IMR-90 (cell line): ENCODE measurements around the gene PLCL1. TPM values are rescaled to one million over a fixed set of nuclear protein-coding genes. Genes with fewer than 3 reads are reported as not detected.

Experiments used
- ATAC-seq: fragments of 200-7000 bp; cut with Tn5 transposase; 2 replicates; pipeline ENCODE4 v1.9.1; 2020; ENCODE audit warnings: low read depth, mild to moderate bottlenecking, moderate library complexity
- BruUV-seq: library from RNA; stranded (reverse); fragments of 400-500 nt; replicated peaks from 2 replicates; lab custom pipeline; 2021; lab: Mats Ljungman, UMichigan
- CTCF ChIA-PET: fragments of 300-600 bp; formaldehyde crosslinking; extraction: SDS; loops from one replicate; lab custom pipeline; 2021; ENCODE audit warnings: antibody characterized with exemption; lab: Yijun Ruan, JAX
- POLR2A ChIA-PET: fragments of 300-600 bp; sonication (Branson Sonifier 250); formaldehyde crosslinking; loops from one replicate; lab custom pipeline; 2022; ENCODE audit warnings: antibody characterized with exemption; ENCODE audit not compliant: unreplicated experiment; lab: Charles Lee
- DNase-seq: peaks from one replicate; pipeline ENCODE4 v3.0.0; 2013
- H2AFZ ChIP-seq: replicated peaks from 2 replicates; pipeline ENCODE3; 2013; ENCODE audit warnings: low read length, mild to moderate bottlenecking; ENCODE audit not compliant: poor library complexity
- H2AK5ac ChIP-seq: 2 replicates; pipeline ENCODE4 v1.6.1; 2013; ENCODE audit warnings: low read depth, low read length, inconsistent platforms
- H2AK9ac ChIP-seq: replicated peaks from 2 replicates; pipeline ENCODE3; 2013; ENCODE audit warnings: mild to moderate bottlenecking, low read depth, low read length, moderate library complexity; ENCODE audit not compliant: poor library complexity
- H2BK120ac ChIP-seq: 2 replicates; pipeline ENCODE4 v1.6.1; 2013; ENCODE audit warnings: low read depth, low read length, inconsistent platforms
- H2BK15ac ChIP-seq: 3 replicates; pipeline ENCODE4 v1.6.1; 2013; ENCODE audit warnings: low read depth, low read length, inconsistent platforms
- H2BK20ac ChIP-seq: 2 replicates; pipeline ENCODE4 v1.6.1; 2013; ENCODE audit warnings: low read depth, mild to moderate bottlenecking, inconsistent platforms, low read length, moderate library complexity
- H2BK5ac ChIP-seq: 2 replicates; pipeline ENCODE4 v1.6.1; 2013; ENCODE audit warnings: mild to moderate bottlenecking, low read depth, low read length, inconsistent platforms; ENCODE audit not compliant: poor library complexity, severe bottlenecking
- H3K14ac ChIP-seq: replicated peaks from 2 replicates; pipeline ENCODE4 v1.6.1; 2013; ENCODE audit warnings: low read depth, low read length, inconsistent platforms
- H3K18ac ChIP-seq: 2 replicates; pipeline ENCODE4 v1.6.1; 2013; ENCODE audit warnings: low read depth, low read length, control low read depth
- H3K23ac ChIP-seq: 2 replicates; pipeline ENCODE4 v1.6.1; 2013; ENCODE audit warnings: low read depth, low read length, inconsistent platforms
- H3K27ac ChIP-seq: 2 replicates; pipeline ENCODE4 v1.5.1; 2013; ENCODE audit warnings: mild to moderate bottlenecking, control low read depth, low read length; ENCODE audit not compliant: insufficient read depth
- H3K27me3 ChIP-seq: 2 replicates; pipeline ENCODE4 v1.6.1; 2013; ENCODE audit warnings: low read length; ENCODE audit not compliant: control insufficient read depth, insufficient read depth
- H3K36me3 ChIP-seq: 2 replicates; pipeline ENCODE4 v1.6.1; 2013; ENCODE audit warnings: low read length, mixed read lengths; ENCODE audit not compliant: control insufficient read depth, insufficient read depth
- H3K4ac ChIP-seq: 2 replicates; pipeline ENCODE4 v1.6.1; 2013; ENCODE audit warnings: low read depth, low read length, inconsistent platforms
- H3K4me1 ChIP-seq: 2 replicates; pipeline ENCODE4 v1.6.1; 2013; ENCODE audit warnings: low read length, mixed read lengths; ENCODE audit not compliant: control insufficient read depth, insufficient read depth
- H3K4me2 ChIP-seq: 2 replicates; pipeline ENCODE4 v1.6.1; 2013; ENCODE audit warnings: low read depth, mild to moderate bottlenecking, control low read depth, low read length, moderate library complexity
- H3K4me3 ChIP-seq: 2 replicates; pipeline ENCODE4 v1.5.1; 2013; ENCODE audit warnings: low read depth, mild to moderate bottlenecking, control low read depth, low read length, moderate library complexity; ENCODE audit not compliant: insufficient read depth
- H3K56ac ChIP-seq: 2 replicates; pipeline ENCODE4 v1.6.1; 2013; ENCODE audit warnings: low read length, inconsistent platforms; ENCODE audit not compliant: insufficient read depth; ENCODE audit errors: extremely low read depth
- H3K79me1 ChIP-seq, 2 experiments: 2 replicates each; pipeline ENCODE4 v1.6.1; 2013; ENCODE audit warnings: low read length in 2 of 2, inconsistent platforms in 1 of 2, low read depth in 1 of 2
- H3K9ac ChIP-seq: 2 replicates; pipeline ENCODE4 v1.6.1; 2013; ENCODE audit warnings: low read depth, low read length, control low read depth
- H3K9me1 ChIP-seq: 2 replicates; pipeline ENCODE4 v1.6.1; 2013; ENCODE audit warnings: low read length, inconsistent platforms; ENCODE audit not compliant: insufficient read depth
- H3K9me3 ChIP-seq: 2 replicates; pipeline ENCODE4 v1.6.1; 2013; ENCODE audit warnings: low read length; ENCODE audit not compliant: control insufficient read depth, insufficient read depth
- H4K20me1 ChIP-seq: 2 replicates; pipeline ENCODE4 v1.6.1; 2013; ENCODE audit warnings: low read length, inconsistent platforms; ENCODE audit not compliant: insufficient read depth
- H4K5ac ChIP-seq: 2 replicates; pipeline ENCODE4 v1.6.1; 2013; ENCODE audit warnings: mild to moderate bottlenecking, low read depth, low read length, control low read depth
- H4K8ac ChIP-seq, 2 experiments: 2 replicates each; pipeline ENCODE4 v1.6.1; 2013; ENCODE audit warnings: low read depth in 2 of 2, low read length in 2 of 2, control low read depth in 1 of 2, inconsistent platforms in 1 of 2
- H4K91ac ChIP-seq: 2 replicates; pipeline ENCODE4 v1.6.1; 2013; ENCODE audit warnings: low read depth, low read length, inconsistent platforms; ENCODE audit not compliant: insufficient read depth
- BHLHE40 ChIP-seq: fragments of 150-350 bp; IDR thresholded peaks from 2 replicates; pipeline ENCODE4 v1.6.1; 2016; ENCODE audit warnings: mild to moderate bottlenecking, low read depth, low read length
- CEBPB ChIP-seq: IDR thresholded peaks from 2 replicates; pipeline ENCODE4 v1.6.1; 2012; ENCODE audit warnings: low read depth, low read length, improper control_type of control experiment
- CHD1 ChIP-seq: IDR thresholded peaks from 2 replicates; pipeline ENCODE4 v1.6.1; 2012; ENCODE audit warnings: low read depth, low read length, improper control_type of control experiment
- MAFK ChIP-seq: IDR thresholded peaks from 2 replicates; pipeline ENCODE4 v1.6.1; 2012; ENCODE audit warnings: low read depth, low read length, improper control_type of control experiment
- MAZ ChIP-seq: IDR thresholded peaks from 2 replicates; pipeline ENCODE4 v1.6.1; 2012; ENCODE audit warnings: low read depth, mild to moderate bottlenecking, low read length, improper control_type of control experiment, moderate library complexity, borderline replicate concordance
- POLR2A ChIP-seq: IDR thresholded peaks from 2 replicates; pipeline ENCODE4 v1.6.1; 2012; ENCODE audit warnings: mild to moderate bottlenecking, low read depth, low read length
- RAD21 ChIP-seq: IDR thresholded peaks from 2 replicates; pipeline ENCODE4 v1.6.1; 2012; ENCODE audit warnings: low read length, improper control_type of control experiment
- RFX5 ChIP-seq: IDR thresholded peaks from 2 replicates; pipeline ENCODE4 v1.8.0; 2012; ENCODE audit warnings: low read depth, mild to moderate bottlenecking, low read length, moderate library complexity
- SMC3 ChIP-seq: fragments of 150-350 bp; IDR thresholded peaks from 2 replicates; pipeline ENCODE4 v1.6.1; 2016; ENCODE audit warnings: low read depth, mild to moderate bottlenecking, antibody characterized with exemption, low read length, moderate library complexity
- WGBS, 2 experiments: methylation state at CpG; one replicate each; pipeline versions ENCODE4 v1.1.5 to v1.1.7; 2013; ENCODE audit warnings: missing lambda C conversion rate in 2 of 2; ENCODE audit not compliant: insufficient read length in 1 of 2; ENCODE audit errors: extremely low coverage in 2 of 2; 5-methylcytosine and 5-hydroxymethylcytosine counted together
- dilution Hi-C: fragments of 300-500 bp; cut with HindIII; formaldehyde crosslinking; loops from one replicate; pipeline ENCODE4 v1.14.3; 2018; ENCODE audit warnings: low sequenced_read_pairs; ENCODE audit not compliant: unreplicated experiment
- in situ Hi-C: fragments of 300-500 bp; cut with MboI; formaldehyde crosslinking; loops from 3 replicates; pipeline ENCODE4 v1.14.3; 2019; ENCODE audit warnings: low sequenced_read_pairs, inconsistent platforms, mixed read lengths
- intact Hi-C: fragments of 100-400 bp; cut with micrococcal nuclease; formaldehyde crosslinking; loops from 2 replicates; pipeline ENCODE4 v1.10.0; 2022
- polyA plus RNA-seq, 3 experiments: library from polyadenylated mRNA; depleted of rRNA; stranded (reverse); fragments of >200 nt; gene quantifications; 2 replicates each; pipeline ENCODE4 v1.2.3, GENCODE V29; 2012; ENCODE audit warnings: low replicate concordance in 1 of 3
- total RNA-seq: library from RNA; depleted of rRNA; stranded (reverse); fragments of >200 nt; gene quantifications from 2 replicates; pipeline ENCODE4 v1.2.3, GENCODE V29; 2012

PLCL1 gene
- total and polyA plus RNA-seq, 2 of the 4 experiments (the other 2 are of a cell fraction), result 0.14 to 0.18 TPM

DNA sequence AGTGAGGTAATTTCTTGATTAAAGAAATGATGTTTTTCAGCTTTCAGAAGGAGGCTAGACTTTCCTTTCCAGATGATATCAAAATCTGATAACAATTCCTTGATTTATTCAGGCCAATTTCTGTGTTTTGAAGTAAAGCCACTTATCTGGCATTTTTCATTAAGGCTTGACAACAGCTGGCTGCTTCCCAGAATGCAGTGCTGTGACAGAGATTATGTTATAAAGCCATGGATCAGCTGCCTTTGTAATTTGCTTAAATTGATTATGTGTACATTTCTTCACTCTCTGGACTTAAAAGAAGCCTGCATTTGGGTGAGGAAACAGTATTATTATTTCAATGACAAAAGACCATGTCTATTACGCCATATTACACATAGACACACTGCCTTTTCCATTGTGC lies 136.0 kb downstream of the PLCL1 start:
- H3K9me1 ChIP-seq, result no peaks in the 10 kb centered on the region
- H2BK120ac ChIP-seq, result no peak overlapping the region
- H3K27ac ChIP-seq, result no peak overlapping the region
- H4K5ac ChIP-seq, result no peak overlapping the region
- no peak overlapping the region for H4K8ac ChIP-seq
- CTCF ChIA-PET, result interaction anchor here (0.7 kb wide), 1 partner anchor 91 kb away, joined by 4 read pairs; no protein-coding TSS in a partner anchor
- no peak overlapping the region for H3K4me3 ChIP-seq
- H4K20me1 ChIP-seq, result no peaks in the 10 kb centered on the region
- H3K14ac ChIP-seq, result no peak overlapping the region
- no peak overlapping the region for H3K56ac ChIP-seq
- no peak overlapping the region for H4K91ac ChIP-seq
- no peaks in the 10 kb centered on the region for H3K4me1 ChIP-seq
- H2BK15ac ChIP-seq, result no peak overlapping the region
- no TSS peak for BruUV-seq
- POLR2A ChIA-PET, result no interaction called here
- H3K9me3 ChIP-seq, result no peaks in the 10 kb centered on the region
- H3K27me3 ChIP-seq, result no peaks in the 10 kb centered on the region
- H2AK9ac ChIP-seq, result no peak overlapping the region
- H2AFZ ChIP-seq, result no peak overlapping the region
- in situ Hi-C loops (no loop called here), dilution Hi-C loops (no loop called here), intact Hi-C loops (no loop called here)
- ATAC-seq, result no peak
- H2BK20ac ChIP-seq, result no peak overlapping the region
- no peak overlapping the region for H2BK5ac ChIP-seq
- H3K79me1 ChIP-seq, result no peaks in the 10 kb centered on the region
- no peak overlapping the region for H3K9ac ChIP-seq
- H3K4ac ChIP-seq, result no peak overlapping the region
- no peak overlapping the region for H3K4me2 ChIP-seq
- H2AK5ac ChIP-seq, result no peak overlapping the region
- H3K18ac ChIP-seq, result no peak overlapping the region
- no peaks in the 10 kb centered on the region for H3K36me3 ChIP-seq
- DNase-seq, result no peak
- H3K23ac ChIP-seq, result no peak overlapping the region
- TF ChIP-seq SMC3, result no peak
- no peak for TF ChIP-seq CHD1
- no peak for TF ChIP-seq RFX5
- no peak for TF ChIP-seq CEBPB
- no peak for TF ChIP-seq MAZ
- no peak for TF ChIP-seq MAFK
- no peak for TF ChIP-seq RAD21
- no peak for TF ChIP-seq BHLHE40
- TF ChIP-seq POLR2A, result no peak
- WGBS, 2 experiments, result no CpG with 5 or more reads among the region's 1 CpG
